GM12892 (cell line): Measurements from ENCODE around the gene CACNB1.

ENCODE experiments used
- POLR2A ChIP-seq: IDR thresholded peaks from 2 replicates; pipeline ENCODE4 v1.6.1; 2011; ENCODE audit warnings: low read depth, low read length, control low read depth
- POLR2AphosphoS5 ChIP-seq: IDR thresholded peaks from 2 replicates; pipeline ENCODE4 v1.6.1; 2011; ENCODE audit warnings: low read depth, low read length, control low read depth

- TF ChIP-seq POLR2AphosphoS5 (no peak), POLR2A (no peak)
Measured at GRCh38 chr17:39170558-39170957, 26.9 kb downstream of the CACNB1 start.
